Stimulated activated CD4-positive, alpha-beta T cell treated with anti-CD3 and anti-CD28 coated beads, Interleukin-4, amount 100 ng/mL, for 48 hours (primary cell): ENCODE data around the gene PCDHA12.
A peak's percentile ranks its signal among the peaks of the same experiment; 100 is the strongest.
"Not testable (repeated sequence)": the region's sequence is repeated elsewhere in the genome, so short reads cannot be mapped to it uniquely, and the experiment has no call there.

Experiments used
- DNase-seq, 2 donors: peaks; one replicate each; pipeline ENCODE4 v3.0.0-alpha.2; 2020; ENCODE audit warnings: low read depth in 2 of 2

The PCDHA12 gene

DNA sequence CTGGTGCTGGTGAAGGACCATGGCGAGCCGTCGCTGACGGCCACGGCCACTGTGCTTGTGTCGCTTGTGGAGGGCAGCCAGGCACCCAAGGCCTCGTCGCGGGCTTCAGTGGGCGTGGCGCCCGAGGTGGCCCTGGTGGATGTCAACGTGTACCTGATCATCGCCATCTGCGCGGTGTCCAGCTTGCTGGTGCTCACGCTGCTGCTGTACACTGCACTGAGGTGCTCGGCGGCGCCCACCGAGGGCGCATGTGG is 17.2 kb upstream of the PCDHA12 start:
- no peak for DNase-seq

DNA sequence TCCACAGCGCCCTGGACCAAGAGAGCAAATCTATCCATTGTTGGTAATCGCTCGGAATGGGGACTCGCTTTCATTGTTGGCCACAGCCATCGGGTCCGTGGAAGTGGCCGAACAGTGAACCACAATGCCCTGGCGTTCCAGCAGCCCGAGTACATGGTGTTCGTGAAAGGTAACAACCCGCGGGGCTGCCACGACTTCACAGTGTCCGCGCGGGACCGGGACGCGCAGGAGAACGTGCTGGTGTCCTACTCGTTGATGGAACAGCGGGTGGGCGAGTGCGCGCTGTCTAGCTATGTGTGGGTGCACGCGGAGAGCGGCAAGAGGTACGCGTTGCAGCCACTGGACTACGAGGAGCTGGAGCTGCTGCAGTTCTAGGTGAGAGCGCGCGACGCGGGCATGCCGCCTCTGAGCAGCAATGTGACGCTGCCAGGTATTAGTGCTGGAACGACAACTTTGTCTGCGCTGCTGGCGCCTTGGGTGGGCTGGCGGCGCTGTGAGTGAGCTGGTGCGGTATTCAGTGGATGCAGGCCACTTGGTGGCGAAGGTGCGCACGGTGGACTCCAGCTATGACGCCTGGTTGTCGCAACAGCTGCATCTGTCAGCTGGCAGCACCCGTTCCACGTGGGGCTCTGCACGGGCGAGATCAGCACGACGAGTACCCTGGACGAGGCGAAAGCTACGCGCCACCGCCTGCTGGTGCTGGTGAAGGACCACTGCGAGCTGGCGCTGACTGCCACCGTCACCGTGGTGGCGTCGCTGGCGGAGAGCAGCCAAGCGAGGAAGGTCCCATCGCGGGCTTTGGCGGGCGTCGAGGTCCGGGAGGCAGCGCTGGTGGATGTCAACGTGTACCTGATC is 12.4 kb upstream of the PCDHA12 start:
- no peak for DNase-seq

- no peak for DNase-seq
Observed at GRCh38 chr5:140868721-140869554, 6.2 kb upstream of the PCDHA12 start, which contains the start of gene PCDHA11. TSS of gene PCDHA11 (plus strand) at chr5:140868957. CDS start at chr5:140869104, 147 bp downstream.

GRCh38 chr5:140869555-140869886 is 5.6 kb upstream of the PCDHA12 start:
- DNase-seq: no peak

DNA sequence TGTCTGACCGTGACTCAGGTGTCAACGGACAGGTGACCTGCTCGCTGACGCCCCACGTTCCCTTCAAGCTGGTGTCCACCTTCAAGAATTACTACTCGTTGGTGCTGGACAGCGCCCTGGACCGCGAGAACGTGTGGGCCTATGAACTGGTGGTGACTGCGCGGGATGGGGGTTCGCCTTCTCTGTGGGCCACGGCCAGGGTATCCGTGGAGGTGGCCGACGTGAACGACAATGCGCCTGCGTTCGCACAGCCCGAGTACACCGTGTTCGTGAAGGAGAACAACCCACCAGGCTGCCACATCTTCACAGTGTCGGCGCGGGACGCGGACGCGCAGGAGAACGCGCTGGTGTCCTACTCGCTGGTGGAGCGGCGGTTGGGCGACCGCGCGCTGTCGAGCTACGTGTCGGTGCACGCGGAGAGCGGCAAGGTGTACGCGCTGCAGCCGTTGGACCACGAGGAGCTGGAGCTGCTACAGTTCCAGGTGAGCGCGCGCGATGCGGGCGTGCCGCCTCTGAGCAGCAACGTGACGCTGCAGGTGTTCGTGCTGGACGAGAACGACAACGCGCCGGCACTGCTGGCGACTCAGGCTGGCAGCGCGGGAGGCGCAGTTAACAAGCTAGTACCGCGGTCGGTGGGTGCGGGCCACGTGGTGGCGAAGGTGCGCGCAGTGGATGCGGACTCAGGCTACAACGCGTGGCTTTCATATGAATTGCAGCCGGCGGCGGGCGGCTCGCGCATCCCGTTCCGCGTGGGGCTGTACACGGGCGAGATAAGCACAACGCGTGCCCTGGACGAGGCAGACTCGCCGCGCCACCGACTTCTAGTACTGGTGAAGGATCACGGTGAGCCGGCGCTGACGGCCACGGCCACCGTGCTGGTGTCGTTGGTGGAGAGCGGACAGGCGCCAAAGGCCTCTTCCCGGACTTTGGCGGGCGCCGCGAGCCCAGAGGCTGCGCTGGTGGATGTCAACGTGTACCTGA is 4.6 kb upstream of the PCDHA12 start:
- no peak for DNase-seq

- DNase-seq: not testable (repeated sequence)
Observed at GRCh38 chr5:140876541-140877261, 1.6 kb downstream of the PCDHA12 start.

DNA sequence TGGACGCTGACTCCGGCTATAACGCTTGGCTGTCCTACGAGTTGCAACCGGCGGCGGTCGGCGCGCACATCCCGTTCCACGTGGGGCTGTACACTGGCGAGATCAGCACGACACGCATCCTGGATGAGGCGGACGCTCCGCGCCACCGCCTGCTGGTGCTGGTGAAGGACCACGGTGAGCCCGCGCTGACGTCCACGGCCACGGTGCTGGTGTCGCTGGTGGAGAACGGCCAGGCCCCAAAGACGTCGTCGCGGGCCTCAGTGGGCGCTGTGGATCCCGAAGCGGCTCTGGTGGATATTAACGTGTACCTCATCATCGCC is 2.1 kb downstream of the PCDHA12 start:
- no peak for DNase-seq

- no peak for DNase-seq
Observed at GRCh38 chr5:140881889-140882590, 6.9 kb downstream of the PCDHA12 start, which contains the start of gene PCDHA13. TSS of gene PCDHA13 (plus strand) at chr5:140882124. CDS start at chr5:140882269, 145 bp downstream.

- DNase-seq: no peak
Observed at GRCh38 chr5:140882591-140882899, 7.4 kb downstream of the PCDHA12 start.

DNA sequence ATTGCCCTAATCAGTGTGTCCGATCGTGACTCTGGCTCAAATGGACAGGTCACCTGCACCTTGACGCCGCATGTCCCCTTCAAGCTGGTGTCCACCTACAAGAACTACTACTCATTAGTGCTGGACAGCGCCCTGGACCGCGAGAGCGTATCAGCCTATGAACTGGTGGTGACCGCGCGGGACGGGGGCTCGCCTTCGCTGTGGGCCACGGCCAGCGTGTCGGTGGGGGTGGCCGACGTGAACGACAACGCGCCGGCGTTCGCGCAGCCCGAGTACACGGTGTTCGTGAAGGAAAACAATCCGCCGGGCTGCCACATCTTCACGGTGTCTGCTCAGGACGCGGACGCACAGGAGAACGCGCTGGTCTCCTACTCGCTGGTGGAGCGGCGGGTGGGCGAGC is 8.3 kb downstream of the PCDHA12 start:
- DNase-seq: no peak

DNA sequence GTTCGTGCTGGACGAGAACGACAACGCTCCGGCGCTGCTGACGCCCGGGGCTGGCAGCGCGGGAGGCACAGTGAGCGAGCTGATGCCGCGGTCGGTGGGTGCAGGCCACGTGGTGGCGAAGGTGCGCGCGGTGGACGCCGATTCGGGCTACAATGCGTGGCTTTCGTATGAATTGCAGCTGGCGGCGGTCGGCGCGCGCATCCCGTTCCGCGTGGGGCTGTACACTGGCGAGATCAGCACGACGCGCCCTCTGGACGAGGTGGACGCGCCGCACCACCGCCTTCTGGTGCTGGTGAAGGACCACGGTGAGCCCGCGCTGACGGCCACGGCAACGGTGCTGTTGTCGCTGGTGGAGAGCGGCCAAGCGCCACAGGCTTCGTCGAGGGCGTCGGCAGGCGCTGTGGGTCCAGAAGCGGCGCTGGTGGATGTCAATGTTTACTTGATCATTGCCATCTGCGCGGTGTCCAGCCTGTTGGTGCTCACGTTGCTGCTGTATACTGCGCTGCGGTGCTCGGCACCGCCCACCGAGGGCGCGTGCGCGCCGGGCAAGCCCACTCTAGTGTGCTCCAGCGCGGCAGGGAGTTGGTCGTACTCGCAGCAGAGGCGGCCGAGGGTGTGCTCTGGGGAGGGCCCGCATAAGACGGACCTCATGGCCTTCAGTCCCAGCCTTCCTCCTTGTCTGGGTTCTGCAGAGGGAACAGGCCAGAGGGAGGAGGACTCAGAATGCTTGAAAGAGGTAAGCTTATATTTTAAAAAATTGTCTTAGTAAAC is 9.0 kb downstream of the PCDHA12 start:
- DNase-seq: no peak

DNA sequence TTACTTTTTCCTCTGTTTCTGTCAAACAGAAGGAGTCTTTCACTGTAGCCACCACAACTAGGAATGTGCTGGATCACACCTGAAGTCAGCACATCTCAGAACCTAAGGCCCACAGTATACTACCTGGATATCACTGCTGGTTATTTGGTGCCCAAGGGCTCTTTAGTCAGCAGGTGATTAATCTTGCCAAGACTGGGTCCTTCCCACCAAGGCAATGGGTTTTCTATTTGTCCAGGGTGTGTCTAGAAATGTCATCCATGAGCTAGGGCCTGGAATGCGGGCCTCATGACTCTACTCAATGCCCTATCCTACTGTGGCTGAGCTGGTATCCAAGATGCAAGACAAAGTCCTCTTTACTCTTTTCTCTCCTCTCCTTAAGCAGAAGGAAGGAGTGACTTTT is 41.2 kb downstream of the PCDHA12 start:
- no peak for DNase-seq

DNA sequence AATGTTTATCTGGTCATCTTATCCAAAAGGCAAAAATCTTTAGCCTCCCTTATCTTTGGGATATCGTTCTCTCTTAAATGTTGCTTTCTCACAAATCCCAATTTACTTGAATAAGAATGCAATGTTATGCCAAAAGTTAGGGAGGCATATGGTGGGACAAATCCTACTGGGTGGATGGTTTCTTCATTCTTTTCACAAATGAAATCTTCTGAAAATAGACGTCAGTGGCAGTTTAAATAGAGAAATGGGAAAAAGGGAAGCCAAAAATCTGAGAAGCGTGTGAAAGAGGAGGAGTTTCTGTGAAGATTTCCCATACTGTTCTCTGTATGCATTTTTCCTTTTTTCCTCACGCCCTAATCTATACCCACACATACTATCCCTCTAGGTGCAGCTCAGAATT is 48.5 kb downstream of the PCDHA12 start:
- no peak for DNase-seq

DNA sequence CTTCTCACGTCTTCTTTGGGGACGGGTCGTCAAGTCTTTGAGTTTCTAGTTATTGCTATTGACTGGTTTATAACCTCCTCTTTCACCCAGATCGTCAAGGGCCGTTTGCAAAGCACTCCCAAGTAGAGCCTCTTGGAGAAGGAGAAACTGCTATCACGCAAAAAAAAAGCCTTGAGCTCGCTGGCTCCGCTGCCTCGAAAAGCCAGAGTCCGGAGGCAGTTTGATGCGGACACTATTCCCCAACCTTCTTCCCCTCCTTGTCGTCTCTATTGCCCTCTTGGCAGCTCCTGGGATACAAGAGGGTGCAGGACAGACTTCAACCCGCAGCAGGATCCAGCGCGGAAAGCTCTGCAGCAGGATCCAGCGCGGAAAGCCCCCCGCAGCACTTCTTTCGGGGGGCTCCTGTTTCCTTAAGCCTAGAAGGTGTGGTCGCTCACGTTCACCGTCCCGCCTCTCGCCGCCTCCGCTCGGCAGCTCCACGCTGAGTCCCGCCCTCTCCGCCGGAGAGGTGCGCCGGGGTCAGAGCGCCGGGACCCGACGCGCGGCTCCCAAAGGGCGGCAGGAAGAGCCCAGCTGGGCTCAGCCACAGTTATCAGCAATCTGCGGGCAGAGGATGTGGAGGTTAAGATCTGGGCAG is 50.8 kb downstream of the PCDHA12 start, which contains the start of gene PCDHAC1:
Gene PCDHAC1, plus strand, starts transcription at position 494 of the 637 bp plus-strand sequence. CDS start 594 bp downstream, outside the sequence.
- DNase-seq: no peak

GRCh38 chr5:140926443-140927227 is 51.5 kb downstream of the PCDHA12 start:
- DNase-seq: peak; percentile 11 to 34

DNA sequence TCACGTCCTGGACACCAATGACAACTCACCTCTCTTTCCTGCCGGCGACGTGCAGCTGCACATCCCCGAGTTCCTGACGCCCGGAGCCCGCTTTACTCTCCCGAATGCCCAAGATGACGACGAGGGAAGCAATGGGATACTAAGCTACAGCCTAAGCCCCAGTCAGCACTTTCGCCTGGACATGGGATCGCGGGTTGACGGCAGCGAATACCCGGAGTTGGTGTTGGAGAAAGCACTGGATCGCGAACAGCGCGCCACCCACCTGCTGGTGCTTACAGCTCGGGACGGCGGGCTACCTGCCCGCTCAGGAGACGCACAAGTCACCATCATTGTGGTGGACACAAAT is 52.1 kb downstream of the PCDHA12 start:
- no peak for DNase-seq
